ENCODE data around the gene MUS81. TPM values are rescaled to one million over a fixed set of nuclear protein-coding genes. Genes with fewer than 3 reads are reported as not detected.

MUS81 gene
- polyA plus RNA-seq, 4 donors, result 45.3 to 118 (median 73.8) TPM

DNA sequence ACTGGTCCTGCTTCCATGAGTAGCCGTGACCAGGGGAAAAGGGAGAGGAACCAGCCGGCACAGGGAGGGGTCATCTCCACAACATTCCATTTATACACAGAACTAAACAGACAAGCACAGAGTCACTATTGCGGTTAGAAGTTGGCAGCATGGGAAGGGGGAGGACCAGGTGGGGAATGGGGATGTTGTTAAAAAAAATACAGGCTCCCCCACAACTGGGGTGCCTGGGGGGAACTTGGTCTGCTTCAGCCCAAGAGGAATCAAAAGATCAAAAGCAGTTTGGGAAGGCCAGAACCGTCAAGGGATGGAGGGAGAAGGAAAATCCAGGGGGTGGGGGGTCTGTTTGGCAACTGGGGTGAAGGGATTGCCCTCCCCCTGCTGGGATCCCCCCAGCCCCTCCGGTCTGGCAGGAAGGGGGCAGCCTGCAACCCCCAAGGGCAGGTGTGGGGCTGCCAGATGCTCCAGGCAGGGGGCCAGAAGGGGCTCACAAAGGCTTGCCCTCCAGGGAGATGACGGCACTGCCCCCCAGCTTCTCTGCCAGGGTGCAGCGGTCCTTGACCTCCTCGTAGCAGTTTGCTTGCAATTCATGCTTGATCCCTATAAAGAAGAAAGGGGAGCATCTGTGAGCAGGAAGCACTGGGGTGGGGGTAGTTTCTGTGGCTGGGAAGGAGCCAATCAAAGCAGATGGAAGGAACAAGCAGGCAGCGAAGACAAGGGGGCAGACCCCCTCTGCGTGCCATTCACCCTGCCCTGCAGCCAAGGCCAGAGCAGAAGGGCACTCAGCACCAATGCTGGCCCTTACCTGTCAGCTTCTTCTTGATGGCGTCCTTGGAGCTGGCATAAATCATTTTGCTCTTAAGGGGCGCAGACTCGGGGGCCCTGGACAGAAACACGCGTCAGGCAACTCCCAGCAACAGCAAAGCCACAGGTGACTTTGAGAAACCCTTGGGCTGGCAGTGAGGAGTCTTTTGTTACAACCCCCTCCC lies 5.1 kb upstream of the MUS81 start:
- H3K27ac ChIP-seq (ENCODE audit: low read depth in 1 of 3, low read length in 2 of 3), result peak overlapping the region; percentile 95 to 98 (median 97)
- WGBS, 3 donors, result 27 to 63% (median 50%) methylated on average over 15 of the region's 15 CpGs
- H3K4me3 ChIP-seq (ENCODE audit: low read depth in 1 of 3, low read length in 3 of 3), result peak overlapping the region; percentile 11 to 95 (median 64)
- DNase-seq (no peak), FAIRE-seq (no peak)
- H3K4me1 ChIP-seq (ENCODE audit: control insufficient read depth in 3 of 3, insufficient read depth in 2 of 3, low read depth in 1 of 3, low read length in 2 of 3), result peaks cover 0 to 75% (median 9%) of the 10 kb centered on the region in 3 donors
- H3K9me3 ChIP-seq (ENCODE audit: control insufficient read depth in 2 of 2, insufficient read depth in 1 of 2, low read depth in 1 of 2, low read length in 1 of 2), result peaks cover 0 to 9% of the 10 kb centered on the region in 2 donors
- no peaks in the 10 kb centered on the region for H3K27me3 ChIP-seq (ENCODE audit: control insufficient read depth in 3 of 3, insufficient read depth in 3 of 3, low read length in 3 of 3)
- peaks cover 11 to 68% (median 28%) of the 10 kb centered on the region in 3 donors for H3K36me3 ChIP-seq (ENCODE audit: control insufficient read depth in 3 of 3, insufficient read depth in 2 of 3, low read depth in 1 of 3, low read length in 3 of 3)

DNA sequence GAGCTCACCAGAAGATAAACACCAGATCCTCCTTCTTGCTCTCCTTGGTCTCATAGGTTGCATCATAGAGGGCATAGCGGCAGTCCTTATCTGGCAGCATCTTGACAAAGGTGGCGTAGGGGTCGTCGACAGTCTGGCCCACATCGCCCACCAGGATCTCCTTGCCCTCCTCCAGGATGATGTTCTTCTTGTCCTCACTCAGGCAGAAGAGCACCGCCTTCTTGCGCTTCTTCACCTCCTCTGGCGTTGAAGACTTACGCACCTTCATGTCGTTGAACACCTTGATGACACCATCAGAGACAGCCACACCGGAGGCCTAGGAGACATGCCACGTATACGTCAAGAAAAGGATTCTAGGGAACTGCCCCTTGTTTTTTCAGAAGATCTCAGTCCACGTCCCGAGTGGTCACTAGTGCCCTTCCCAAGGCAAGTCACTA lies 4.3 kb upstream of the MUS81 start:
- Histone ChIP-seq H3K9me3 (ENCODE audit: control insufficient read depth in 2 of 2, insufficient read depth in 1 of 2, low read depth in 1 of 2, low read length in 1 of 2) (peaks cover 0 to 7% of the 10 kb centered on the region in 2 donors), H3K27me3 (ENCODE audit: control insufficient read depth in 3 of 3, insufficient read depth in 3 of 3, low read length in 3 of 3) (no peaks in the 10 kb centered on the region), H3K4me1 (ENCODE audit: control insufficient read depth in 3 of 3, insufficient read depth in 2 of 3, low read depth in 1 of 3, low read length in 2 of 3) (peaks cover 0 to 70% (median 9%) of the 10 kb centered on the region in 3 donors), H3K27ac (ENCODE audit: low read depth in 1 of 3, low read length in 2 of 3) (peak overlapping the region; percentile 95 to 98 (median 97)), H3K4me3 (ENCODE audit: low read depth in 1 of 3, low read length in 3 of 3) (peak overlapping the region in 2 of 3 donors; percentile 64 to 95), H3K36me3 (ENCODE audit: control insufficient read depth in 3 of 3, insufficient read depth in 2 of 3, low read depth in 1 of 3, low read length in 3 of 3) (peaks cover 11 to 60% (median 28%) of the 10 kb centered on the region in 3 donors)
- 40 to 74% (median 44%) methylated on average over 15 of the region's 15 CpGs for WGBS, 3 donors
- peak; percentile 20 to 39 for DNase-seq
- no peak for FAIRE-seq

DNA sequence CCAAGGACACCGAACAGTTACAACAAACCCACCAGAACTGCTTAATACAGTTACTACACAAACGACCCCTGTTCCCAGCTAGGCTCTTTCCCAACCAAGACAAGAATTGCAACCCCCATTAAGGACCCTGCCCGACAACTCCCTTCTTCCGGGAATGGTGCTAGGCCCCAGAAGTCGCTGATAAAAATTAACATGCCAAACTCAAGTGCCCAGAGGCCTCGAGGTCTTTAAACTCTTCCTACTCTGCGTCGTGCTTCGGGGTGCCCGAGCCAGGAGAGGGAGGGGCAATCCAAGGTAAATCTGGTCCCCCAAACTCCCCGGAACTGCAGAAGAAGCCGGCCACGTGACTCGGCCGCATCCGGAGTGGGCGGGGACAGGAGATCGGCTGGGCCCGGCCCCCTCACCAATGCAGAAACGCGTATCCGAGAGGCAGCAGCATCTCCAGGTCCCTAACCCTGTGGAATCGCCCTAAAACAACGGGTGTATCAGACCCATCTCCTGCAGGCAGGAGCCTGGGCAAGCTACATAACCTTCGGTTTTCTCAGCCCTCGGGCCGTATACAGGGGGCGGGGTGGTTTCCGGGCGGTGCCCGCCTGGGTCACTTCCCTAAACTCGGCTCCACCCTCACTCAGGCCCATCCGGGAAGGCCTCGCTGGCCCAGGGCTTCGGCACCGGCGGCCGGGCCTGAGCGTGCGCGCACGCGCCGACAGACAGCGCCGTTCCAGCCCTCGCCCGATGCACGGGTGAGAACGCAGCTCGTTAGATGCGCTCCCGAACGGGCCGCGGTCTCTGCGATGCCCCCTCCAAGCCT lies 3.3 kb upstream of the MUS81 start:
- Histone ChIP-seq H3K4me3 (ENCODE audit: low read depth in 1 of 3, low read length in 3 of 3) (peak overlapping the region; percentile 64 to 95 (median 91)), H3K36me3 (ENCODE audit: control insufficient read depth in 3 of 3, insufficient read depth in 2 of 3, low read depth in 1 of 3, low read length in 3 of 3) (peaks cover 11 to 58% (median 28%) of the 10 kb centered on the region in 3 donors), H3K27me3 (ENCODE audit: control insufficient read depth in 3 of 3, insufficient read depth in 3 of 3, low read length in 3 of 3) (no peaks in the 10 kb centered on the region), H3K4me1 (ENCODE audit: control insufficient read depth in 3 of 3, insufficient read depth in 2 of 3, low read depth in 1 of 3, low read length in 2 of 3) (peaks cover 3 to 70% (median 9%) of the 10 kb centered on the region in 3 donors), H3K27ac (ENCODE audit: low read depth in 1 of 3, low read length in 2 of 3) (peak overlapping the region; percentile 95 to 98 (median 97)), H3K9me3 (ENCODE audit: control insufficient read depth in 2 of 2, insufficient read depth in 1 of 2, low read depth in 1 of 2, low read length in 1 of 2) (no peaks in the 10 kb centered on the region)
- FAIRE-seq, result no peak
- 1% methylated on average over 50 to 57 of the region's 57 CpGs for WGBS, 3 donors
- peak; percentile 84 to 92 for DNase-seq

- peak; percentile 38 to 76 for DNase-seq
- Histone ChIP-seq H3K4me3 (ENCODE audit: low read depth in 1 of 3, low read length in 3 of 3) (peak overlapping the region; percentile 64 to 95 (median 91)), H3K9me3 (ENCODE audit: control insufficient read depth in 2 of 2, insufficient read depth in 1 of 2, low read depth in 1 of 2, low read length in 1 of 2) (no peaks in the 10 kb centered on the region), H3K27me3 (ENCODE audit: control insufficient read depth in 3 of 3, insufficient read depth in 3 of 3, low read length in 3 of 3) (no peaks in the 10 kb centered on the region), H3K27ac (ENCODE audit: low read depth in 1 of 3, low read length in 2 of 3) (peak overlapping the region; percentile 95 to 98 (median 97)), H3K4me1 (ENCODE audit: control insufficient read depth in 3 of 3, insufficient read depth in 2 of 3, low read depth in 1 of 3, low read length in 2 of 3) (peaks cover 3 to 68% (median 9%) of the 10 kb centered on the region in 3 donors), H3K36me3 (ENCODE audit: control insufficient read depth in 3 of 3, insufficient read depth in 2 of 3, low read depth in 1 of 3, low read length in 3 of 3) (peaks cover 11 to 58% (median 23%) of the 10 kb centered on the region in 3 donors)
- no peak for FAIRE-seq
- WGBS, 3 donors, result 1% methylated on average over 24 to 49 of the region's 49 CpGs
These were observed 2.8 kb upstream of the MUS81 start for GRCh38 chr11:65857500-65857852.

DNA sequence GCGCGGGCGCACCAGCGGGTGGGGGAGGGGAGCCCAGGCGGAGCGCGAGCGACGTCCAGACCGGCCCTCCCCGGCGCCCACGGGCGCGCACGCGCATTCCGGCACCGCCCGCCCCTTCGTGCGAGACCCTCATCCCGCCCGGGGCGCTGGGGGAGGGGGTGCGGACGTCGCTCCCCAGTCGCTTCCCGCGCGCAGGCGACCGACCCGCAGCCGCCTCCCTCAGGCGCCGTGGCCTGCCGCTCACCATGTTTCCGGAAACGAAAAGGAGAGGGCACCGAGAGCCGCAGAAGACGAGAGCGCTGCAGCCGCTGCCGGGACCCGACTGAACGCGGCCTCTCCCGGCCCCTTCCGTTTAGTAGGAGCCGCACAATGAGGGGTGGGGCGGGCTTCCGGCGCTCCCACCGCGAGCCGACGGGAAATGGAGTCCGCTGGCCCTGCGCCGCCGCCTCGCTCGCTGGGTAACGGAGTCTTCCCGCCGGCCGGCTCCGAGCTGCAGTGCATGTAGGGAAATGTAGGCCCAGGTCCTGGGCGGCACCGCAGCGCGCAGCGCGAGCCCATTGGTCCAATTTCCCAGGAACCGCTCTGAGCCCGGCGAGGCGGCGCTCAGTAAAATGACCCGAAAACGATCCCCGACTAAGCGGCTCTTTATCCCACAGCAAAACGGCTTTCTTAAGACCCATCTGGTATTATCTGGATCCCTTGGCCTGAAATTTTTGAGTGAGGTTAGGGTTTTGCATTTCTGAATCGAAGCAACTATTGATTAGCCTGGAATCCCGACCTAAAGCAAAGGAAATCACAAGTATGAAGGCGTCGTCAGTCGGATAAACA lies 2.2 kb upstream of the MUS81 start, which contains the start of gene CFL1:
CFL1 (minus strand) TSS at position 328 of the 828 bp plus-strand sequence; CDS start at position 247, 81 bp downstream.
- Histone ChIP-seq H3K9me3 (ENCODE audit: control insufficient read depth in 2 of 2, insufficient read depth in 1 of 2, low read depth in 1 of 2, low read length in 1 of 2) (no peaks in the 10 kb centered on the region), H3K36me3 (ENCODE audit: control insufficient read depth in 3 of 3, insufficient read depth in 2 of 3, low read depth in 1 of 3, low read length in 3 of 3) (peaks cover 7 to 58% (median 20%) of the 10 kb centered on the region in 3 donors), H3K4me3 (ENCODE audit: low read depth in 1 of 3, low read length in 3 of 3) (peak within 1 kb of the TSS; percentile 64 to 95 (median 91)), H3K27me3 (ENCODE audit: control insufficient read depth in 3 of 3, insufficient read depth in 3 of 3, low read length in 3 of 3) (no peaks in the 10 kb centered on the region), H3K27ac (ENCODE audit: low read depth in 1 of 3, low read length in 2 of 3) (peak within 1 kb of the TSS; percentile 95 to 98 (median 97)), H3K4me1 (ENCODE audit: control insufficient read depth in 3 of 3, insufficient read depth in 2 of 3, low read depth in 1 of 3, low read length in 2 of 3) (peaks cover 3 to 63% (median 4%) of the 10 kb centered on the region in 3 donors)
- FAIRE-seq (no peak), DNase-seq (peak; percentile 97 to 99)
- whole genome bisulfite sequencing, 3 donors, result 0 to 1% (median 0%) methylated on average over 63 to 92 of the region's 92 CpGs

DNA sequence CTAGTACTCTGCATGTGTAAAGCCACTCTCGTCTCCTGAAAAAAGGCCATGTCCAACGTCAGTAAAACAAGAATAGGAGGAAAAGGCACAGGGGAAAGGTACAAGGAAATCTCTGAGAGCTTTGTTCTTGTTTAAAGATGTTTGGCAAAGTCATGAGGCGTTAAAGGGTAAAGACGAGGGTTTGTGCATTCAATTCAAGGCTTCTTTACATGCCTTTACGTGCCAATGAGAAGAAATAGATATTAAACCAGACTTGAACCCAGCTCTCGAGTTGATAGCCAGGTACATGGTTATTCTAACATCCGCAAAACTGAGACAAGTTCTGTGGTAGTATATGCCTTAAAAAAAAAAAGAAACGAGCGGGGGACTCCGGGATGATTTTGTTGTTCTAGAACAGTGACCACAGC lies 1.5 kb upstream of the MUS81 start:
- DNase-seq, result no peak
- H3K4me3 ChIP-seq (ENCODE audit: low read depth in 1 of 3, low read length in 3 of 3), result peak overlapping the region; percentile 52 to 72 (median 64)
- H3K27ac ChIP-seq (ENCODE audit: low read depth in 1 of 3, low read length in 2 of 3), result peak overlapping the region; percentile 95 to 97 (median 97)
- WGBS, 3 donors, result 0 to 1% (median 0%) methylated on average over 10 of the region's 10 CpGs
- peaks cover 10 to 58% (median 19%) of the 10 kb centered on the region in 3 donors for H3K36me3 ChIP-seq (ENCODE audit: control insufficient read depth in 3 of 3, insufficient read depth in 2 of 3, low read depth in 1 of 3, low read length in 3 of 3)
- no peaks in the 10 kb centered on the region for H3K27me3 ChIP-seq (ENCODE audit: control insufficient read depth in 3 of 3, insufficient read depth in 3 of 3, low read length in 3 of 3)
- FAIRE-seq, result no peak
- peaks cover 0 to 56% (median 3%) of the 10 kb centered on the region in 3 donors for H3K4me1 ChIP-seq (ENCODE audit: control insufficient read depth in 3 of 3, insufficient read depth in 2 of 3, low read depth in 1 of 3, low read length in 2 of 3)
- no peaks in the 10 kb centered on the region for H3K9me3 ChIP-seq (ENCODE audit: control insufficient read depth in 2 of 2, insufficient read depth in 1 of 2, low read depth in 1 of 2, low read length in 1 of 2)

DNA sequence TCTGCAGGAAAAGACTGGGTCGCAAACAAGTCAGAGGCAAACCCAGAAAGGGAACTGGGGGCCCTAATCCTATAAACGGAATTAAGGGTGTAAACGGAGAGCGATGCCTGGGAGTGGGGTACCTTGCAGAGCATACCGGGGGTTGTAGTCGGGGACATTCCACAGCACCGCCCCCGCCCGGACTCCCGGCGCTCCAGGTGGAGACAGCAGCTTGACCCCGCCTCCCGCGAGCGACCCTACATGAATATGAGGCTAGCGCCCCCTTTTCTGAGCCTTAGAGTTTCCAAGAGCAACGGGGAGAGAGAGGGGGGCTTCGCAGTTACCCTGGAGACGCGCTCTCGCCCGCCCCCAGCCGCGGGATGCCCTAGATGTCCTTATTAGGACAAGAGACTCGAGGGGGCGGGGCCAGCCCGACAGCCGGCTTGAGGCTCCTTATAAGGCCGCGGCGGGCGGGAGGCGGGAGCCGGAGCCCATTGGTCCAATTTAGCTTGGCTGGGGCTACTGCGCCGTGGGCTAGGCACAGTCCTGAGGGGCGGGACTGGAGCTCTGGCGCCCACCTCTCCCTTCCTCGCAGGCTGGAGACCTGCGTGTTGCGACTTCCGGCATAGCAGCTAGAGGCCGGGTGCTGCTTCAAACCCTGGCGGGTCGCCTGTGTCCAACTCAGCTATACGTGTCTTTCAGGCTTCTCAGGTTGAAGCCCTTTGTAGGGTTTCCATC lies 980 bp upstream of the MUS81 start:
- Histone ChIP-seq H3K9me3 (ENCODE audit: control insufficient read depth in 2 of 2, insufficient read depth in 1 of 2, low read depth in 1 of 2, low read length in 1 of 2) (no peaks in the 10 kb centered on the region), H3K4me3 (ENCODE audit: low read depth in 1 of 3, low read length in 3 of 3) (peak overlapping the region; percentile 52 to 72 (median 64)), H3K4me1 (ENCODE audit: control insufficient read depth in 3 of 3, insufficient read depth in 2 of 3, low read depth in 1 of 3, low read length in 2 of 3) (peaks cover 0 to 53% (median 3%) of the 10 kb centered on the region in 3 donors), H3K27me3 (ENCODE audit: control insufficient read depth in 3 of 3, insufficient read depth in 3 of 3, low read length in 3 of 3) (no peaks in the 10 kb centered on the region), H3K27ac (ENCODE audit: low read depth in 1 of 3, low read length in 2 of 3) (peak overlapping the region; percentile 95 to 97 (median 97)), H3K36me3 (ENCODE audit: control insufficient read depth in 3 of 3, insufficient read depth in 2 of 3, low read depth in 1 of 3, low read length in 3 of 3) (peaks cover 16 to 59% (median 22%) of the 10 kb centered on the region in 3 donors)
- 0 to 1% (median 0%) methylated on average over 43 to 46 of the region's 46 CpGs for WGBS, 3 donors
- DNase-seq (peak; percentile 97 to 98), FAIRE-seq (no peak)
